Measurements from ENCODE around the gene MARCKS.

- TF ChIP-seq POLR2AphosphoS5 (IDR thresholded peaks at IDR 0.05; ENCODE audit: borderline replicate concordance, low read depth, low read length) (no peak), FOXP2 (optimal IDR thresholded peaks at IDR 0.05; ENCODE audit: control extremely low read depth, extremely low read length, insufficient read depth) (no peak)
These were observed 31.3 kb downstream of the MARCKS start for GRCh38 chr6:113888493-113888892.

Data from SK-N-MC (cell line).